Body of pancreas (tissue), 4 donors: ENCODE data around the gene PDE4D.

Source experiments
- POLR2A ChIP-seq, 3 donors: fragments of 450-650 bp; IDR thresholded peaks; one replicate each; pipeline ENCODE4 v1.6.1; 2016; ENCODE audit warnings: antibody characterized with exemption in 3 of 3, mild to moderate bottlenecking in 2 of 3
- TF ChIP-seq, protein P1 (sequence below), 7 experiments: fragments of 450-650 bp in 4 of 7; fragments of 200-600 bp in 3 of 7; sonication (generic) in 3 of 7; IDR thresholded peaks; one replicate each; pipeline ENCODE4 v1.5.1; 2016 to 2019; ENCODE audit warnings: antibody characterized with exemption in 7 of 7

DNA sequence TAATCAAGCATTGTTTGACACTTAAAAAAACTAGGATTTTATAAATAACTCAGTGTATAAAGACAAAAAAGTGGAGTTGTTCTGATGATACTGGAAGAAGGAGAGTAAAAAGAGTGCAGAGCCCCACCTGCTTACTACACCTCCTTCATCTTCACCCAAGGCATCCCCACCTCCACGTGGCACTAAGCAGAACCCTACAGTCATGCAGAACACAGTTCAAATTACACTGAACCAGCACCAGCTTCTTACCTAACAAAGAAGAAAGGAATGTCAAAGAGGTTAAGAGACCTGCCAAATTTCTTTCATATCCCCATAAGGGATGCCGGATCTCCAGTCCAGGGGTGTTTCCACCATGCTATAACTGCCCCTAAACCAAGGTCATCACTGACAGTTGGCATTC lies 55.5 kb downstream of the PDE4D start:
- TF ChIP-seq, protein P1, sequence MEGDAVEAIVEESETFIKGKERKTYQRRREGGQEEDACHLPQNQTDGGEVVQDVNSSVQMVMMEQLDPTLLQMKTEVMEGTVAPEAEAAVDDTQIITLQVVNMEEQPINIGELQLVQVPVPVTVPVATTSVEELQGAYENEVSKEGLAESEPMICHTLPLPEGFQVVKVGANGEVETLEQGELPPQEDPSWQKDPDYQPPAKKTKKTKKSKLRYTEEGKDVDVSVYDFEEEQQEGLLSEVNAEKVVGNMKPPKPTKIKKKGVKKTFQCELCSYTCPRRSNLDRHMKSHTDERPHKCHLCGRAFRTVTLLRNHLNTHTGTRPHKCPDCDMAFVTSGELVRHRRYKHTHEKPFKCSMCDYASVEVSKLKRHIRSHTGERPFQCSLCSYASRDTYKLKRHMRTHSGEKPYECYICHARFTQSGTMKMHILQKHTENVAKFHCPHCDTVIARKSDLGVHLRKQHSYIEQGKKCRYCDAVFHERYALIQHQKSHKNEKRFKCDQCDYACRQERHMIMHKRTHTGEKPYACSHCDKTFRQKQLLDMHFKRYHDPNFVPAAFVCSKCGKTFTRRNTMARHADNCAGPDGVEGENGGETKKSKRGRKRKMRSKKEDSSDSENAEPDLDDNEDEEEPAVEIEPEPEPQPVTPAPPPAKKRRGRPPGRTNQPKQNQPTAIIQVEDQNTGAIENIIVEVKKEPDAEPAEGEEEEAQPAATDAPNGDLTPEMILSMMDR (IDR thresholded peaks at IDR 0.05): no peak
- TF ChIP-seq POLR2A (IDR thresholded peaks at IDR 0.05): no peak
